Measurements from ENCODE around the gene PEX12.
"Not testable (repeated sequence)": the region's sequence is repeated elsewhere in the genome, so short reads cannot be mapped to it uniquely, and the experiment has no call there.

Gene PEX12

DNA sequence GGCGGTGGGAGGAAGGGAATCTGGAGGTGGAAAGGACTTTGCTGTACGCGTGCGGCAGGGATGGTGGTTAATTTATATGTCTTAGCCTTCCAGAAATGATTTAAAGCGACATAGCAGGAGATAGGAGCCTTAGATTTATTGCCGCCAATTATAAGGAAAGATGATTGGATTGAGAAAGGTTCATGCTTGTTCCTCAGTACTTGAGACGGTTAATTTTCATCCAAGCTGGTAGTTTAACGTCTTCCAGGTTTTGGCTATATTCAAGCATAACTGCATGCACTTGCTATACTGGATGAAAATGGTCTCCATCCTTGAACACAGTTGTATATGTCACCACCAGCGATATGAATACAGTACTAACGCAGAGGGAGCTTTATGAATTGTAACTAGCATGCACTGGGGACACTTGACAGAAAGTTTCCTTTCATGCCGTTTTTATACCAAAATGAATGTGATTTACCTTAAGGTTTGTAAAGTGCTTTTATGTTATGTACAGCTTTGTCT is 610 bp upstream of the PEX12 start:
- TF ChIP-seq, protein P1, sequence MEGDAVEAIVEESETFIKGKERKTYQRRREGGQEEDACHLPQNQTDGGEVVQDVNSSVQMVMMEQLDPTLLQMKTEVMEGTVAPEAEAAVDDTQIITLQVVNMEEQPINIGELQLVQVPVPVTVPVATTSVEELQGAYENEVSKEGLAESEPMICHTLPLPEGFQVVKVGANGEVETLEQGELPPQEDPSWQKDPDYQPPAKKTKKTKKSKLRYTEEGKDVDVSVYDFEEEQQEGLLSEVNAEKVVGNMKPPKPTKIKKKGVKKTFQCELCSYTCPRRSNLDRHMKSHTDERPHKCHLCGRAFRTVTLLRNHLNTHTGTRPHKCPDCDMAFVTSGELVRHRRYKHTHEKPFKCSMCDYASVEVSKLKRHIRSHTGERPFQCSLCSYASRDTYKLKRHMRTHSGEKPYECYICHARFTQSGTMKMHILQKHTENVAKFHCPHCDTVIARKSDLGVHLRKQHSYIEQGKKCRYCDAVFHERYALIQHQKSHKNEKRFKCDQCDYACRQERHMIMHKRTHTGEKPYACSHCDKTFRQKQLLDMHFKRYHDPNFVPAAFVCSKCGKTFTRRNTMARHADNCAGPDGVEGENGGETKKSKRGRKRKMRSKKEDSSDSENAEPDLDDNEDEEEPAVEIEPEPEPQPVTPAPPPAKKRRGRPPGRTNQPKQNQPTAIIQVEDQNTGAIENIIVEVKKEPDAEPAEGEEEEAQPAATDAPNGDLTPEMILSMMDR (IDR thresholded peaks at IDR 0.05; ENCODE audit: low read depth, low read length) = no peak
- peak overlapping the region; percentile 89 for H3K4me3 ChIP-seq (ENCODE audit: low read depth, low read length)

DNA sequence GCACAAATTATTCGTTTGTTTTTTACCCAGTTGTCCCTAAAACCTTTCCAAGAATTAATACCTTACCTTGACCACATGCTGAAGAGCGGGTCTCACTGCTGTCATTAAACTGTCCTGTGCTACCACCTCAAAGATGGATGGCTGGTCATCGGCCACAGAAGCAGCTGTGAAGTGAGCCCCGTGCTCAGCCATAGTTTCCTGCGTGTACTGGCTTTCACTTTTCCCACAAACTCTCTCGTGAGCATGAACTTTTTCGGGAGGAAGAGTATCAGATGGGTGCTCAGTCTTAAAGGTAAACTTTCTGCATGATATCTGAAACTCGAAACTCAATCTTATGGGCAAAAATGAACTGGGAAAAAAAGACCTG is 558 bp downstream of the PEX12 start:
- TF ChIP-seq, protein P1 (IDR thresholded peaks at IDR 0.05; ENCODE audit: low read depth, low read length) = no peak
- peak overlapping the region; percentile 89 for H3K4me3 ChIP-seq (ENCODE audit: low read depth, low read length)

DNA sequence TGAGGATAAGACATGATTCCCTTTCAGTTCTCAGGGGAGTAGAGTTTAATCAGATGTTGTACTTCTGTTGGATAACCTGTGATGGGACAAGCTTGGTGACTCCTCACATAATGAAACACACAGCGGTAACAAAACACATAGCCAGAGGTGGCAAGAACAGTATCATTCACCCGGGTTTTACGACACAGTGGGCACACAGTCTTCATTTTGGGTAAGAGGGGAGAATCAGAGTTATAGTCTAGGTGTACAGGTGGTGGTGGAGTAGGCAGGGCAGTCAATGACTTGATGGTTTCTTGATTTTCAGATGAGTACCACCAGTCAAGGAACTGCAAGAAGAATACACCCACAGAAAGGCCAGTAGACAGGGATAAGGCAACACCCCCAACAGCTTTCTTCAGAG is 2.6 kb downstream of the PEX12 start:
- H3K4me3 ChIP-seq (ENCODE audit: low read depth, low read length) = no peak overlapping the region
- TF ChIP-seq, protein P1 (IDR thresholded peaks at IDR 0.05; ENCODE audit: low read depth, low read length) = no peak

DNA sequence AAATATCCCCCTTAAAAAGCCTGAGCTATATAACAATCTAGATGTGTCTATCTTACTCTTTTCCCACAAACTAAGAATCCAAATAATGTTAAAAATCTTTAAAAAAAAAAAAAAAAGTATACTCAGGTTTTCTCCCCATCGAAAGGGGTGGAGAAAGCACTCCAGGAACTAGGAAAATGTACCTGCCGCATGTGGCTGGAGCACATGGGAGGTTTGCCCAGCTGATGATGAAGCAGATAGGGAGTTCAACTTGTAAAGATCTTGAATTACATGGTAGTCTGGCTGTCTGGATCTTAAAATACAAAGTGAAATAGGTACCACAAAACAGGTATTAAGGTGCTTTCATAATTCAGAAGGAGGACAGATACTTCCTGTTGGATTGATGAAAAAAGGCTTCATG is 9.0 kb downstream of the PEX12 start:
- H3K4me3 ChIP-seq (ENCODE audit: low read depth, low read length) = no peak overlapping the region

DNA sequence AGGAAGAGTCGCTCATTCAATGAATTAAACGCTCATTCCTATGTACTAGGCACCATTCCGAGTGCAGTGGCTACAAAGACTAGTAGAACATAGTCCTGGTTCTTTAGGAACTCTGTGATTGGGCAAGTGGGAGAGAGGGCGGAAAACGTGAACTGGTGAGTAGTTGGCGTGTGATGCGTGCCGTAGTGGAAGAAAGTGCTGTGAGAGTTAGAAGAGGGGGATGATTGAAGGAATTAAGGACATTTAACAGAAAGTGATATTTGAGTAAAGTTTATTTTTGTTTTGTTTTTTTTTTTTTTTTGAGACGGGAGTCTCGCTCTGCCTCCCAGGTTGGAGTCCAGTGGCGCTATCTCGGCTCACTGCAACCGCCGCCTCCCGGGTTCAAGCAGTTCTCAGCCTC is 9.8 kb downstream of the PEX12 start:
- TF ChIP-seq, protein P1 (IDR thresholded peaks at IDR 0.05; ENCODE audit: low read depth, low read length) = no peak
- H3K4me3 ChIP-seq (ENCODE audit: low read depth, low read length) = peak overlapping the region; percentile 63

More for the DNA sequence above, 9.0 kb downstream of the PEX12 start:
- TF ChIP-seq, protein P1 (IDR thresholded peaks at IDR 0.05; ENCODE audit: low read depth, low read length) = no peak

DNA sequence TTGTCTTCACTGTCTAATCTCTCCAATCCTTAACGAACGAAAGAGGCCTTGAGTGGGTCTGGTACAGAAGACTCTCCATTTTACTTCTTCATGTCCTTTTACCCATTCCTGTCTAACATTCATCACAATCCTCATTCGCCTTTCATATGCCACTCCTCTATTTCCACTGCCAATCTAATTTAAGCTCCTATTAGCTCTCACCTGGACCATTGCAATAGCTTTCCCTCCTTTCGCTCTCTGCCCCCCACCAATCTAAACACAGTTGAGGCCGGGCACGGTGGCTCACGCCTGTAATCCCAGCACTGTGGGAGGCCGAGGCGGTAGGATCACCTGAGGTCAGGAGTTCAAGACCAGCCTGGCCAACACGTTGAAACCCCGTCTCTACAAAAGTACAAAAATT is 11.4 kb downstream of the PEX12 start:
- H3K4me3 ChIP-seq (ENCODE audit: low read depth, low read length) = no peak overlapping the region
- TF ChIP-seq, protein P1 (IDR thresholded peaks at IDR 0.05; ENCODE audit: low read depth, low read length) = no peak

DNA sequence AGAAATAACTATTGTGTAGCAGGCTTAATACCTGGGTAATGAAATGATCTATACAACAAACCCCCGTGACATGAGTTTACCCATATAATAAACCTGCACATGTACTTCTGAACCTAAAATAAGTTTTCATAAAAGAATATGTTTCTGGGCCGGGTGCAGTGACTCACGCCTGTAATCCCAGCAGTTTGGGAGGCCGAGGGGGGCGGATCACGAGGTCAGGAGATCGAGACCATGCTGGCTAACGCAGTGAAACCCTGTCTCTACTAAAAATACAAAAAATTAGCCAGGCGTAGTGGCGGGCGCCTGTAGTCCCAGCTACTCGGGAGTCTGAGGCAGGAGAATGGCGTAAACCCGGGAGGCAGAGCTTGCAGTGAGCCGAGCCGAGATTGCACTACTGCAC is 15.2 kb downstream of the PEX12 start:
- not testable (repeated sequence) for H3K4me3 ChIP-seq (ENCODE audit: low read depth, low read length)

DNA sequence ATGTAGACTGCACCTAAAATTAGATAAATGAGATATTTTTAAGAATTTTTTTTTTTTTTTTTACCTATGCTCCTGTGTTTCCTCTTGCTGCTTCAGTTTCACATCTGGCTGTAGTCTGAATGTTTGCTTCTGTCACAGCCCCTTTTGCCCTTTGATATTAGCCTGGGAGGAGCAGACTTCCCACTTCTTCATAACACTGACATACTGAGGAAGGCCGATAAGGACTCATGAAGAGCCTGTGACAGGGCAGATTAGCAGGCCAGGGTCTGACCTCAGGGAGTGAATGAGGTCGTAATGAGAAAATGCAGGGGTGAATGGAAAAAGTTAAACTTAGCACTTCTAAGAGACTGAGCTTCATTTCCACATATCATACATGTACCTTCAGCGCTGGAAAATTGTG is 17.7 kb downstream of the PEX12 start, which contains the start of gene SLFN14:
TSS of gene SLFN14 (minus strand) at position 117 of the 400 bp plus-strand sequence. CDS start 2,757 bp downstream, outside the sequence.
- H3K4me3 ChIP-seq (ENCODE audit: low read depth, low read length) = no peak within 1 kb of the TSS
- TF ChIP-seq, protein P1 (IDR thresholded peaks at IDR 0.05; ENCODE audit: low read depth, low read length) = no peak

Data from WI38 (cell line).